ENCODE results near the gene SGCD. TPM values are rescaled to one million over a fixed set of nuclear protein-coding genes. Genes with fewer than 3 reads are reported as not detected.

The SGCD gene
- total RNA-seq, 4 donors from 2014 or later, result 12.4 to 17.8 (median 13.4) TPM

DNA sequence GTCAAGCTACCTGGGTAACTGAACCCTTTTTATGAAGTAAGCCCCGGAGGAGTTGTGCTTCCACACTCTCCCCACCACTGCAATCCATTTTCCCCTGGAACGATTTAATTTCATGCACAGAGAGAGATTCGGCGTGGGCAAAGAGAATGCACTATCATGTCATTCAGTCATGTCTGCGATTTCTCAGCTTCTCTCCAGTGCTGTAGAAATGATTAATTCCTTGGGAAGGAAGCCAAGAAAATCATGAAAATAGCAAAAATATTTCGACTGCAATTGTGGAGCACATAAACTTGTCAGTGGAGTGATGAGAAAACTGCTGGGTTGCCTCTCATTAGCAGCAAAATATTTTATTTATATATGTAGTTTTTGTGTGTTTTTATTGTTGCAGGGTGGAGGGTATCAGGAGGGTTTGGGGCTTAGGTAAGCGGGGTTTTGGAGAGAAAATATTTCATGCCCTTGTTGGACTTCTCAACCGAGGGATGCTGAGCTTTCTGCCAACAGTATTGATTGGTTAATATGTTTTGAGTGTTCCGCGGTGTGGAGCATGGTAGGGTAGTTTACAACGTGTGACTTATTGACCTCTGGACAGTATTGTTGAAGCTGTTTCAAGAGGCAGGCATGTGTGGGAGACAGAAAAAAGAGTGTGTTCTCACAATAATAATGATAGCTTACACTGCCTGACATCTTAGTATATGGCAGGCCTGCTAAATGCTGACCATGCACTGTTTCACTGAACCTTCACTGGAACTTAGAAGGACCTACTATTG, 69.3 kb downstream of the SGCD start:
- no peaks in the 10 kb centered on the region for H3K36me3 ChIP-seq
- TF ChIP-seq, protein P1, sequence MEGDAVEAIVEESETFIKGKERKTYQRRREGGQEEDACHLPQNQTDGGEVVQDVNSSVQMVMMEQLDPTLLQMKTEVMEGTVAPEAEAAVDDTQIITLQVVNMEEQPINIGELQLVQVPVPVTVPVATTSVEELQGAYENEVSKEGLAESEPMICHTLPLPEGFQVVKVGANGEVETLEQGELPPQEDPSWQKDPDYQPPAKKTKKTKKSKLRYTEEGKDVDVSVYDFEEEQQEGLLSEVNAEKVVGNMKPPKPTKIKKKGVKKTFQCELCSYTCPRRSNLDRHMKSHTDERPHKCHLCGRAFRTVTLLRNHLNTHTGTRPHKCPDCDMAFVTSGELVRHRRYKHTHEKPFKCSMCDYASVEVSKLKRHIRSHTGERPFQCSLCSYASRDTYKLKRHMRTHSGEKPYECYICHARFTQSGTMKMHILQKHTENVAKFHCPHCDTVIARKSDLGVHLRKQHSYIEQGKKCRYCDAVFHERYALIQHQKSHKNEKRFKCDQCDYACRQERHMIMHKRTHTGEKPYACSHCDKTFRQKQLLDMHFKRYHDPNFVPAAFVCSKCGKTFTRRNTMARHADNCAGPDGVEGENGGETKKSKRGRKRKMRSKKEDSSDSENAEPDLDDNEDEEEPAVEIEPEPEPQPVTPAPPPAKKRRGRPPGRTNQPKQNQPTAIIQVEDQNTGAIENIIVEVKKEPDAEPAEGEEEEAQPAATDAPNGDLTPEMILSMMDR (IDR thresholded peaks at IDR 0.05), result no peak
- TF ChIP-seq EP300 (IDR thresholded peaks at IDR 0.05), result no peak
- no peak for DNase-seq (ENCODE audit: low spot score in 2 of 2)
- 27 to 37% methylated on average over 11 of the region's 11 CpGs for WGBS, 2 donors
- H3K27ac ChIP-seq, result no peak overlapping the region
- no peaks in the 10 kb centered on the region for H3K27me3 ChIP-seq
- no peak overlapping the region for H3K4me3 ChIP-seq
- H3K4me1 ChIP-seq, result peaks cover 0 to 8% (median 0%) of the 10 kb centered on the region in 4 donors
- no peaks in the 10 kb centered on the region for H3K9me3 ChIP-seq

DNA sequence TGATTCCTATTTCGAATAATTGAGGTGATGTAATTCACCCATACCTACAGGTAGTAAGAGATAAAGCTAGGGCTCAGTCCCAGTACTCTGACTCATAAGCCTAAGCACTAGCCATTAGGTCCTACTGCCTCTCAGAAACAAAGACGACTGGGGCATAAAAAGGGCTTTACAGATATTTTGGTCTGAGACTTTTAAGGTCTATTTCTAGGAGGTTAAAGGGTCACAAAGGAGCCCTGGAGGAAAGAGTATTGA, 69.8 kb downstream of the SGCD start:
- Histone ChIP-seq H3K9me3 (no peaks in the 10 kb centered on the region), H3K4me1 (peaks cover 0 to 8% (median 0%) of the 10 kb centered on the region in 4 donors), H3K27me3 (no peaks in the 10 kb centered on the region), H3K36me3 (no peaks in the 10 kb centered on the region), H3K4me3 (no peak overlapping the region), H3K27ac (no peak overlapping the region)
- WGBS, 2 donors, result 75 to 88% methylated on average over 2 of the region's 2 CpGs
- no peak for DNase-seq (ENCODE audit: low spot score in 2 of 2)
- no peak for TF ChIP-seq EP300 (IDR thresholded peaks at IDR 0.05)
- no peak for TF ChIP-seq POLR2A (IDR thresholded peaks at IDR 0.05)
- TF ChIP-seq, protein P1 (IDR thresholded peaks at IDR 0.05), result no peak

DNA sequence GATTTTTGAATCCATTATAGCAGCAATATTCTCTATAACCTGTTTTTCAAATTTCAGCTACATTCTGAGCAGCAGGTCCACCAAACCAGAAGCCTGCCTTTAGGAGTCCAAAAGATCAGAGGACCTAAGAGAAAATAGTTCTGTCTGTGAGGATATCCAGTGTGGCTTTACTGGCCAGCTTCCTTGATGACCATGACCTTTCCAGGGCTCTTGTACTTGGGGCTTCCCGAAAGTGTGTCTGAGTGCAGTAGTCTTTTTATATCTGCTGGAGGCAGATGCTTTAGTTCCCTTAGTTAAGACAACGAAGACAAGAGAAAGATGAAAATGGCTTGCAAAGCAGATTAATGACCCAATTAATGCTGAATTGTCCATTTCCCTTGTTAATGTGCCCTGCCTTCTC, 72.4 kb downstream of the SGCD start:
- H3K4me1 ChIP-seq, result peaks cover 0 to 8% (median 0%) of the 10 kb centered on the region in 4 donors
- no peak for DNase-seq (ENCODE audit: low spot score in 2 of 2)
- no peak overlapping the region for H3K27ac ChIP-seq
- H3K36me3 ChIP-seq, result no peaks in the 10 kb centered on the region
- TF ChIP-seq POLR2A (IDR thresholded peaks at IDR 0.05), result no peak
- TF ChIP-seq, protein P1 (IDR thresholded peaks at IDR 0.05), result no peak
- no peak for TF ChIP-seq EP300 (IDR thresholded peaks at IDR 0.05)
- no peak overlapping the region for H3K4me3 ChIP-seq
- 68 to 76% methylated on average over 2 of the region's 2 CpGs for WGBS, 2 donors
- no peaks in the 10 kb centered on the region for H3K9me3 ChIP-seq
- H3K27me3 ChIP-seq, result no peaks in the 10 kb centered on the region

DNA sequence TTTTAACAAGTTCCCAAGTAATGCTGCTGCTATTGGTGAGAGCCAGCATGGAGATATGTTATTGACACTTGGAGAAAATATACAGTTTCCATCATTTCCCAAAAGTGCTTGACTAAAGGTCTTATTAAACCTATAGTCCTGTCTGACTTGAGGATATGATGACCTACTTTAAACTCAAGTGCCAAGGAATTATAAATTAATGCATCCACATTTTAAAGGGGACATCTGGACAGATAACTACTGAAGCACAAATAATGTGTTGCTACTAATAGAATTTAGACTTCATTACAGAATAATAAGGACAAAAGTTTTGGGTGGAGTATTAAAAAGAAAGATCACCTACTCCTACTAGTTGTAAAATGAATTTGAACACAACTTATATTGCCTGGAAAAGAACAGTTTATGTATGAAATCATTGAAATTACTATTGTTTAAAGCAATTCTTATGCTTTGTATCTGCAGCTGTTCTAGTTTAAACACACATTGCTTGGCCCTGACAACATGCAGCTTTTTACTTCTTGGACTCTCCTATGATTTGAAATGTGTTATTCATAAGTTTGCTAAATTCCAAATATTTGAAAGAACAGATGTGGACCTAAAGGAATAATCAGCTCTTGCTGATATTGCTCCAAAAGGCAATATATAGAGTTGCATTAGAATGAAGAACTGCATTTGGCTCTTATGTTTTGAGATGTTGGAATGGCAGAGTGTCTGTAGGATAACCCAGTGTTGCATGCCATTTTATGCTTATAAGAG, 73.4 kb downstream of the SGCD start:
- Histone ChIP-seq H3K27ac (no peak overlapping the region), H3K4me1 (peaks cover 0 to 4% (median 0%) of the 10 kb centered on the region in 4 donors), H3K4me3 (no peak overlapping the region), H3K36me3 (no peaks in the 10 kb centered on the region), H3K9me3 (no peaks in the 10 kb centered on the region), H3K27me3 (no peaks in the 10 kb centered on the region)
- DNase-seq (ENCODE audit: low spot score in 2 of 2), result no peak
- no peak for TF ChIP-seq POLR2A (IDR thresholded peaks at IDR 0.05)
- TF ChIP-seq, protein P1 (IDR thresholded peaks at IDR 0.05), result no peak
- TF ChIP-seq EP300 (IDR thresholded peaks at IDR 0.05), result no peak

DNA sequence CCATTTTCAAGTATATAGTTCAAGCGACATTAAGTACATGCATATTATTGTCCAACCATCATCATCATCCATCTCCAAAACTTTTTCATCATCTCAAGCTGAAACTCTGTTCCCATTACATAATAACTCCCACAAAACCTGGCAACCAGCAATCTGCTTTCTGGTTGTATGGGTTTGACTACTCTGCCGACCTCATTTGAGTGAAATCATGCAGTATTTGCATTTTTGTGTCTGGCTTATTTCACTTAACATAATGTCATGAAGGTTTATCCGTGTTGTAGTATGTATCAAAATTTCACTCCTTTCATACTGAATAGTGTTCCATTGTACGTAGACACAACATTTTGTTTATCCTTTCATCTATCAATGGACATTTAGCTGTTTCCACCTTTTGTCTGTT, 74.8 kb downstream of the SGCD start:
- Histone ChIP-seq H3K27ac (no peak overlapping the region), H3K27me3 (no peaks in the 10 kb centered on the region), H3K4me3 (no peak overlapping the region), H3K36me3 (no peaks in the 10 kb centered on the region), H3K4me1 (no peaks in the 10 kb centered on the region), H3K9me3 (no peaks in the 10 kb centered on the region)
- DNase-seq (ENCODE audit: low spot score in 2 of 2), result no peak
- 83 to 88% methylated on average over 4 of the region's 4 CpGs for WGBS, 2 donors
- TF ChIP-seq, protein P1 (IDR thresholded peaks at IDR 0.05), result no peak
- TF ChIP-seq POLR2A (IDR thresholded peaks at IDR 0.05) (no peak), EP300 (IDR thresholded peaks at IDR 0.05) (no peak)
